Activated T-helper 17 cell treated with anti-CD3 and anti-CD28 coated beads, Interleukin-2, amount 50 U/mL, for 72 hours (primary cell): Measurements from ENCODE around the gene PEX11A. TPM values are rescaled to one million over a fixed set of nuclear protein-coding genes. Genes with fewer than 3 reads are reported as not detected.
"Not testable (repeated sequence)": the region's sequence is repeated elsewhere in the genome, so short reads cannot be mapped to it uniquely, and the experiment has no call there.

ENCODE experiments used
- ATAC-seq: fragments of 150-1000 bp; cut with Tn5 transposase; replicated peaks from 2 replicates; pipeline ENCODE4 v1.10.0; 2021; ENCODE audit warnings: mild to moderate bottlenecking, moderate library complexity
- H3K27ac Mint-ChIP-seq: one replicate; pipeline ENCODE4 v1.8.0; 2022; ENCODE audit warnings: mixed read lengths
- H3K27me3 Mint-ChIP-seq: one replicate; pipeline ENCODE4 v1.8.0; 2022; ENCODE audit warnings: mixed read lengths
- H3K36me3 Mint-ChIP-seq: one replicate; pipeline ENCODE4 v1.8.0; 2022; ENCODE audit warnings: low read depth, mild to moderate bottlenecking, mixed read lengths
- H3K4me1 Mint-ChIP-seq: one replicate; pipeline ENCODE4 v1.8.0; 2022; ENCODE audit warnings: mixed read lengths
- H3K4me3 Mint-ChIP-seq: one replicate; pipeline ENCODE4 v1.8.0; 2022; ENCODE audit warnings: mild to moderate bottlenecking, mixed read lengths
- H3K9me3 Mint-ChIP-seq: one replicate; pipeline ENCODE4 v1.8.0; 2022; ENCODE audit warnings: mixed read lengths
- total RNA-seq, 2 donors: library from RNA; stranded (reverse); gene quantifications; one replicate each; pipeline ENCODE4 v1.2.3, GENCODE V29; 2022

Gene PEX11A
- total RNA-seq, 2 donors from 2014 or later, result 2.1 to 5.3 TPM

GRCh38 chr15:89693091-89693490, 2.5 kb upstream of the PEX11A start:
- H3K9me3 Mint-ChIP-seq, result no peaks in the 10 kb centered on the region
- no peak overlapping the region for H3K4me3 Mint-ChIP-seq
- H3K4me1 Mint-ChIP-seq, result peaks cover 5% of the 10 kb centered on the region
- no peaks in the 10 kb centered on the region for H3K36me3 Mint-ChIP-seq
- ATAC-seq, result no peak
- H3K27ac Mint-ChIP-seq, result no peak overlapping the region
- no peaks in the 10 kb centered on the region for H3K27me3 Mint-ChIP-seq

GRCh38 chr15:89689930-89690275, 651 bp downstream of the PEX11A start:
- Mint-ChIP-seq H3K4me3 (peak overlapping the region; percentile 87), H3K27ac (peak overlapping the region; percentile 83)
- H3K9me3 Mint-ChIP-seq, H3K27me3 Mint-ChIP-seq, ATAC-seq, H3K4me1 Mint-ChIP-seq, H3K36me3 Mint-ChIP-seq: not testable (repeated sequence)

- H3K27ac Mint-ChIP-seq, result no peak overlapping the region
- peaks cover 11% of the 10 kb centered on the region for H3K36me3 Mint-ChIP-seq
- H3K4me1 Mint-ChIP-seq, result peaks cover 5% of the 10 kb centered on the region
- no peaks in the 10 kb centered on the region for H3K27me3 Mint-ChIP-seq
- no peak overlapping the region for H3K4me3 Mint-ChIP-seq
- no peaks in the 10 kb centered on the region for H3K9me3 Mint-ChIP-seq
- ATAC-seq, result no peak
Measured at GRCh38 chr15:89686522-89686921, 4.0 kb downstream of the PEX11A start.

- H3K27me3 Mint-ChIP-seq, result no peaks in the 10 kb centered on the region
- H3K27ac Mint-ChIP-seq, result no peak overlapping the region
- H3K9me3 Mint-ChIP-seq, result no peaks in the 10 kb centered on the region
- H3K4me1 Mint-ChIP-seq, result peaks cover 2% of the 10 kb centered on the region
- no peak for ATAC-seq
- H3K4me3 Mint-ChIP-seq, result no peak overlapping the region
- peaks cover 11% of the 10 kb centered on the region for H3K36me3 Mint-ChIP-seq
Measured at GRCh38 chr15:89685995-89686394, 4.6 kb downstream of the PEX11A start.

- H3K27ac Mint-ChIP-seq, result no peak overlapping the region
- no peaks in the 10 kb centered on the region for H3K9me3 Mint-ChIP-seq
- ATAC-seq, result no peak
- no peaks in the 10 kb centered on the region for H3K4me1 Mint-ChIP-seq
- H3K27me3 Mint-ChIP-seq, result no peaks in the 10 kb centered on the region
- peaks cover 11% of the 10 kb centered on the region for H3K36me3 Mint-ChIP-seq
- no peak overlapping the region for H3K4me3 Mint-ChIP-seq
Measured at GRCh38 chr15:89681146-89681545, 9.4 kb downstream of the PEX11A start.

GRCh38 chr15:89680282-89680873, 10.2 kb downstream of the PEX11A start:
- no peaks in the 10 kb centered on the region for H3K27me3 Mint-ChIP-seq
- H3K27ac Mint-ChIP-seq, result no peak overlapping the region
- H3K4me1 Mint-ChIP-seq, result no peaks in the 10 kb centered on the region
- ATAC-seq, result no peak
- H3K9me3 Mint-ChIP-seq, result no peaks in the 10 kb centered on the region
- peaks cover 7% of the 10 kb centered on the region for H3K36me3 Mint-ChIP-seq
- H3K4me3 Mint-ChIP-seq, result no peak overlapping the region

- no peaks in the 10 kb centered on the region for H3K4me1 Mint-ChIP-seq
- H3K36me3 Mint-ChIP-seq, result peaks cover 5% of the 10 kb centered on the region
- ATAC-seq, result no peak
- no peaks in the 10 kb centered on the region for H3K9me3 Mint-ChIP-seq
- H3K27me3 Mint-ChIP-seq, result no peaks in the 10 kb centered on the region
- H3K27ac Mint-ChIP-seq, result no peak within 1 kb of the TSS
- H3K4me3 Mint-ChIP-seq, result no peak within 1 kb of the TSS
Measured at GRCh38 chr15:89679212-89679611, 11.3 kb downstream of the PEX11A start, which contains the start of gene PLIN1. Gene PLIN1, minus strand, starts transcription at chr15:89679367. Its CDS starts 1,878 bp downstream, at chr15:89677489.

GRCh38 chr15:89677381-89677780, 13.2 kb downstream of the PEX11A start:
- Mint-ChIP-seq H3K27ac (no peak overlapping the region), H3K4me3 (no peak overlapping the region), H3K9me3 (no peaks in the 10 kb centered on the region), H3K36me3 (no peaks in the 10 kb centered on the region), H3K27me3 (no peaks in the 10 kb centered on the region), H3K4me1 (no peaks in the 10 kb centered on the region)
- no peak for ATAC-seq

GRCh38 chr15:89675606-89676005, 14.9 kb downstream of the PEX11A start:
- H3K4me1 Mint-ChIP-seq, result no peaks in the 10 kb centered on the region
- H3K27me3 Mint-ChIP-seq, result no peaks in the 10 kb centered on the region
- no peak overlapping the region for H3K27ac Mint-ChIP-seq
- no peaks in the 10 kb centered on the region for H3K9me3 Mint-ChIP-seq
- H3K4me3 Mint-ChIP-seq, result no peak overlapping the region
- no peaks in the 10 kb centered on the region for H3K36me3 Mint-ChIP-seq
- ATAC-seq, result no peak

- H3K4me1 Mint-ChIP-seq, result no peaks in the 10 kb centered on the region
Measured at GRCh38 chr15:89674526-89674925, 16.0 kb downstream of the PEX11A start.

GRCh38 chr15:89673165-89673512, 17.4 kb downstream of the PEX11A start:
- H3K27me3 Mint-ChIP-seq, result peaks cover under 1% of the 10 kb centered on the region
- H3K4me1 Mint-ChIP-seq, result no peaks in the 10 kb centered on the region
- no peak for ATAC-seq
- H3K9me3 Mint-ChIP-seq, result no peaks in the 10 kb centered on the region
- no peak overlapping the region for H3K4me3 Mint-ChIP-seq
- H3K36me3 Mint-ChIP-seq, result no peaks in the 10 kb centered on the region
- no peak overlapping the region for H3K27ac Mint-ChIP-seq

More at GRCh38 chr15:89674526-89674925, 16.0 kb downstream of the PEX11A start:
- Mint-ChIP-seq H3K27me3 (no peaks in the 10 kb centered on the region), H3K9me3 (no peaks in the 10 kb centered on the region), H3K27ac (no peak overlapping the region), H3K4me3 (no peak overlapping the region), H3K36me3 (no peaks in the 10 kb centered on the region)
- no peak for ATAC-seq

GRCh38 chr15:89672221-89673164, 18.1 kb downstream of the PEX11A start:
- no peaks in the 10 kb centered on the region for H3K4me1 Mint-ChIP-seq
- no peak overlapping the region for H3K27ac Mint-ChIP-seq
- no peak for ATAC-seq
- H3K27me3 Mint-ChIP-seq, result peaks cover 6% of the 10 kb centered on the region
- H3K9me3 Mint-ChIP-seq, result no peaks in the 10 kb centered on the region
- H3K4me3 Mint-ChIP-seq, result no peak overlapping the region
- no peaks in the 10 kb centered on the region for H3K36me3 Mint-ChIP-seq

GRCh38 chr15:89671687-89672086, 18.9 kb downstream of the PEX11A start:
- H3K4me3 Mint-ChIP-seq, result no peak overlapping the region
- no peaks in the 10 kb centered on the region for H3K4me1 Mint-ChIP-seq
- H3K27ac Mint-ChIP-seq, result peak overlapping the region; percentile 7
- H3K9me3 Mint-ChIP-seq, result no peaks in the 10 kb centered on the region
- H3K27me3 Mint-ChIP-seq, result peaks cover 8% of the 10 kb centered on the region
- no peak for ATAC-seq
- H3K36me3 Mint-ChIP-seq, result no peaks in the 10 kb centered on the region

GRCh38 chr15:89670971-89671560, 19.5 kb downstream of the PEX11A start:
- no peak overlapping the region for H3K27ac Mint-ChIP-seq
- no peak for ATAC-seq
- no peaks in the 10 kb centered on the region for H3K4me1 Mint-ChIP-seq
- H3K27me3 Mint-ChIP-seq, result peaks cover 10% of the 10 kb centered on the region
- H3K9me3 Mint-ChIP-seq, result no peaks in the 10 kb centered on the region
- no peak overlapping the region for H3K4me3 Mint-ChIP-seq
- H3K36me3 Mint-ChIP-seq, result no peaks in the 10 kb centered on the region

- Mint-ChIP-seq H3K4me3 (no peak overlapping the region), H3K9me3 (no peaks in the 10 kb centered on the region), H3K27ac (no peak overlapping the region), H3K27me3 (peaks cover 12% of the 10 kb centered on the region), H3K36me3 (no peaks in the 10 kb centered on the region), H3K4me1 (no peaks in the 10 kb centered on the region)
- ATAC-seq, result no peak
Measured at GRCh38 chr15:89669941-89670340, 20.6 kb downstream of the PEX11A start.
